MCF 10A (cell line): Measurements from ENCODE around the gene PRKG1. TPM values are rescaled to one million over a fixed set of nuclear protein-coding genes. Genes with fewer than 3 reads are reported as not detected.
"Not testable (repeated sequence)": the region's sequence is repeated elsewhere in the genome, so short reads cannot be mapped to it uniquely, and the experiment has no call there.

Experiments
- BruUV-seq: library from RNA; stranded (reverse); fragments of 400-500 nt; replicated peaks from 2 replicates; lab custom pipeline; 2021; lab: Mats Ljungman, UMichigan
- CTCF ChIA-PET: fragments of 300-600 bp; sonication (Branson Sonifier 250); formaldehyde crosslinking; extraction: SDS; loops from one replicate; lab custom pipeline; 2021; ENCODE audit warnings: antibody characterized with exemption, inconsistent platforms; lab: Yijun Ruan, JAX
- POLR2A ChIA-PET: fragments of 300-600, 350-650 bp; sonication (Branson Sonifier 250); formaldehyde crosslinking; extraction: SDS; loops from one replicate; lab custom pipeline; 2020; ENCODE audit warnings: antibody characterized with exemption, inconsistent platforms; lab: Yijun Ruan, JAX
- DNase-seq: peaks from one replicate; pipeline ENCODE4 v3.0.0-alpha.2; 2018; ENCODE audit not compliant: unreplicated experiment
- H3K27ac Mint-ChIP-seq: one replicate; pipeline ENCODE4 v1.8.0; 2022; ENCODE audit warnings: mild to moderate bottlenecking, low read depth, mixed read lengths; ENCODE audit not compliant: unreplicated experiment
- H3K27me3 Mint-ChIP-seq: one replicate; pipeline ENCODE4 v1.8.0; 2022; ENCODE audit warnings: mixed read lengths; ENCODE audit not compliant: insufficient read depth, unreplicated experiment
- H3K36me3 Mint-ChIP-seq: one replicate; pipeline ENCODE4 v1.8.0; 2022; ENCODE audit warnings: mild to moderate bottlenecking, moderate library complexity, mixed read lengths; ENCODE audit not compliant: insufficient read depth, unreplicated experiment
- H3K4me1 Mint-ChIP-seq: one replicate; pipeline ENCODE4 v1.8.0; 2022; ENCODE audit warnings: mixed read lengths; ENCODE audit not compliant: insufficient read depth, unreplicated experiment
- H3K4me3 Mint-ChIP-seq: one replicate; pipeline ENCODE4 v1.8.0; 2022; ENCODE audit warnings: mild to moderate bottlenecking, moderate library complexity, mixed read lengths; ENCODE audit not compliant: unreplicated experiment
- H3K9me3 Mint-ChIP-seq: one replicate; pipeline ENCODE4 v1.8.0; 2022; ENCODE audit warnings: mixed read lengths; ENCODE audit not compliant: unreplicated experiment
- intact Hi-C: fragments of 100-400 bp; cut with micrococcal nuclease; formaldehyde crosslinking; loops from 2 replicates; pipeline ENCODE4 v1.14.1; 2022
- total RNA-seq: library from RNA; stranded (reverse); gene quantifications from 2 replicates; pipeline ENCODE4 v1.2.3, GENCODE V29; 2022
- TF ChIP-seq, protein P1 (sequence below): fragments of 200-600 bp; IDR thresholded peaks from one replicate; pipeline ENCODE4 v1.8.0; 2022; ENCODE audit warnings: antibody characterized with exemption, mild to moderate bottlenecking; ENCODE audit not compliant: unreplicated experiment

Gene PRKG1
- total RNA-seq, 1 experiment from 2014 or later: 0.09 TPM

DNA sequence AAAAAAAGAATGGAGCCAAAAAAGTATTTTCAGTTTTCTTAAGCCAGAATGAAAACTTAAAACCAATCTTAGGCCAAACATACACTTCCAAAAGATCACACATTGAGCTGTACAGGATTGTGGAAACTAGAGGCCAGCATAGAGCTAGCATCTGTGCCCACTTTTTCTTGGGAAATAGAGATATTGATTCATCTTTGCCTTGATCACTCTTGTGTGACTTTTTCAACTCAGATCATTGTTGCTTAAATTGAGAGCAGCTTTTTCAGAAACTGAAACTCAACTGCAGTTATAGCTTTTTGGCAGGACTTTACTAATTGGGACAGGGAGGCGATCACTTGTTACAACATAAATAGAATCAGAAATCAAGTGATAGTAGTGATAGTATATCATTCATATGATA, 132.2 kb downstream of the PRKG1 start:
- Mint-ChIP-seq H3K9me3 (no peaks in the 10 kb centered on the region), H3K4me3 (no peak overlapping the region), H3K27ac (no peak overlapping the region), H3K4me1 (no peaks in the 10 kb centered on the region), H3K36me3 (no peaks in the 10 kb centered on the region), H3K27me3 (peaks cover 20% of the 10 kb centered on the region)
- TF ChIP-seq, protein P1, sequence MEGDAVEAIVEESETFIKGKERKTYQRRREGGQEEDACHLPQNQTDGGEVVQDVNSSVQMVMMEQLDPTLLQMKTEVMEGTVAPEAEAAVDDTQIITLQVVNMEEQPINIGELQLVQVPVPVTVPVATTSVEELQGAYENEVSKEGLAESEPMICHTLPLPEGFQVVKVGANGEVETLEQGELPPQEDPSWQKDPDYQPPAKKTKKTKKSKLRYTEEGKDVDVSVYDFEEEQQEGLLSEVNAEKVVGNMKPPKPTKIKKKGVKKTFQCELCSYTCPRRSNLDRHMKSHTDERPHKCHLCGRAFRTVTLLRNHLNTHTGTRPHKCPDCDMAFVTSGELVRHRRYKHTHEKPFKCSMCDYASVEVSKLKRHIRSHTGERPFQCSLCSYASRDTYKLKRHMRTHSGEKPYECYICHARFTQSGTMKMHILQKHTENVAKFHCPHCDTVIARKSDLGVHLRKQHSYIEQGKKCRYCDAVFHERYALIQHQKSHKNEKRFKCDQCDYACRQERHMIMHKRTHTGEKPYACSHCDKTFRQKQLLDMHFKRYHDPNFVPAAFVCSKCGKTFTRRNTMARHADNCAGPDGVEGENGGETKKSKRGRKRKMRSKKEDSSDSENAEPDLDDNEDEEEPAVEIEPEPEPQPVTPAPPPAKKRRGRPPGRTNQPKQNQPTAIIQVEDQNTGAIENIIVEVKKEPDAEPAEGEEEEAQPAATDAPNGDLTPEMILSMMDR: no peak
- intact Hi-C loops: no loop called here
- BruUV-seq: no TSS peak
- ChIA-PET CTCF (interaction anchor here (0.6 kb wide), 1 partner anchor 28 kb away, joined by 4 read pairs; no protein-coding TSS in a partner anchor), POLR2A (no interaction called here)
- no peak for DNase-seq

- CTCF ChIA-PET, H3K4me1 Mint-ChIP-seq, BruUV-seq, POLR2A ChIA-PET, intact Hi-C loops, H3K36me3 Mint-ChIP-seq, H3K27ac Mint-ChIP-seq, H3K4me3 Mint-ChIP-seq, H3K9me3 Mint-ChIP-seq, DNase-seq: not testable (repeated sequence)
- peaks cover 20% of the 10 kb centered on the region for H3K27me3 Mint-ChIP-seq
These were observed 138.7 kb downstream of the PRKG1 start for GRCh38 chr10:51212937-51213336.

DNA sequence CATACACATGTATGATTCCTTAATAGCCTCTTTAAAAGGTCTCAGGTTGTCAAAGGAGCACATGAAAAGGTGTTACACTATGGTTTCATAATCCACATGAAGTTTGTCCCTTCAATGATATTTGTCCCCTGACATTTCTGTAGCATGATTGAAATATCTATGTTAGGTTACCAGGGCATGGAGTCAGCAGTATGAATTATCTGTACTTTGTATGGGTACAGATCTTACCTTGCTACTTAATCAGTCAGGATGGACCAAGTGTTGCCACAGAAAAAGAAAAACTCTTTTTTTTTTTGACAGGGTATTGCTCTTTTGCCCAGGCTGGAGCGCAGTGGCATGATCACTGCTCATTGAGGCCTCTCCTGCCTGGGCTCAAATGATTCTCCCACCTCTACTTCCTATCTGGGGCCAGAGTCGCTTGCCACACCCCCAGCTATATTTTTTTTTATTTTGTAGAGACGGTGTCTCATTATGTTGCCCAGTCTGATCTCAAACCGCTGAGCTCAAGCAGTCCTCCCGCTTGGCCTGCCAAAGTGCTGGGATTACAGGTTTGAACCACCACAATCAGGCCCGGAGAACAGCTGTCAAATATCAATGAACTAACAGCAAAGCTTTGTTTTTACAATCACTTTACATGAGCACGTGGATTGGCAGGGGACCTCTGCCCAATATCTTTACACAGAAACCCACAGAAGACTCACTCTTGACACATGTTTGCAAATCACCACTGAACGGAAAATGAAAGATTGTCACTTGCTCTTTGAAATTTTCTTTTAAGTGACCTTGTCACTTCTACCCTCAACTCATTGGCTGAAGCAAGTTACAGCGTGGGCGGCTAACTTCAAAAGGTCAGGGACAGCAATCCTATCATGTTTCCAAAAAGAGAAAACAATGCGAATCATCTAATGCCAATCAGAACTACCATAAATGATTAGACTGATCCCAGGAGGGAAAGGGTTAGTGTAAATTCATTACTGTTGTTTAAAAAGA, 140.2 kb downstream of the PRKG1 start:
- Mint-ChIP-seq H3K36me3 (no peaks in the 10 kb centered on the region), H3K4me1 (no peaks in the 10 kb centered on the region), H3K9me3 (no peaks in the 10 kb centered on the region), H3K27ac (no peak overlapping the region), H3K27me3 (peaks cover 7% of the 10 kb centered on the region), H3K4me3 (no peak overlapping the region)
- POLR2A ChIA-PET: no interaction called here
- DNase-seq: no peak
- no TSS peak for BruUV-seq
- TF ChIP-seq, protein P1: no peak
- intact Hi-C loops: no loop called here
- CTCF ChIA-PET: interaction anchor here (0.6 to 0.8 kb wide), 2 partner anchors 109 to 293 kb away, joined by 3 to 4 read pairs; no protein-coding TSS in a partner anchor

GRCh38 chr10:51215951-51216834, 141.9 kb downstream of the PRKG1 start:
- ChIA-PET CTCF (no interaction called here), POLR2A (no interaction called here)
- no TSS peak for BruUV-seq
- intact Hi-C loops: no loop called here
- no peaks in the 10 kb centered on the region for H3K36me3 Mint-ChIP-seq
- no peak overlapping the region for H3K4me3 Mint-ChIP-seq
- no peaks in the 10 kb centered on the region for H3K9me3 Mint-ChIP-seq
- TF ChIP-seq, protein P1: no peak
- DNase-seq: no peak
- no peak overlapping the region for H3K27ac Mint-ChIP-seq
- H3K4me1 Mint-ChIP-seq: no peaks in the 10 kb centered on the region
- peaks cover 7% of the 10 kb centered on the region for H3K27me3 Mint-ChIP-seq
